ENCODE data around the gene KRTAP12-4. TPM values are rescaled to one million over a fixed set of nuclear protein-coding genes. Genes with fewer than 3 reads are reported as not detected.
A peak's percentile ranks its signal among the peaks of the same experiment; 100 is the strongest.

Gene KRTAP12-4
- total RNA-seq, 1 donor from 2014 or later: not detected

- Mint-ChIP-seq H3K27me3 (peaks cover 54% of the 10 kb centered on the region), H3K4me1 (ENCODE audit: unreplicated experiment) (no peaks in the 10 kb centered on the region), H3K4me3 (no peak overlapping the region), H3K36me3 (no peaks in the 10 kb centered on the region), H3K27ac (no peak overlapping the region), H3K9me3 (peaks cover 3% of the 10 kb centered on the region)
- TF ChIP-seq CTCF (conservative IDR thresholded peaks at IDR 0.05): no peak
- no peak for DNase-seq (ENCODE audit: extremely low spot score, unreplicated experiment)
These were observed 23.4 kb upstream of the KRTAP12-4 start for GRCh38 chr21:44677881-44678280.

- TF ChIP-seq CTCF (conservative IDR thresholded peaks at IDR 0.05): no peak
- Mint-ChIP-seq H3K27me3 (peaks cover 32% of the 10 kb centered on the region), H3K36me3 (no peaks in the 10 kb centered on the region), H3K4me1 (ENCODE audit: unreplicated experiment) (no peaks in the 10 kb centered on the region), H3K27ac (no peak overlapping the region), H3K9me3 (peaks cover 10% of the 10 kb centered on the region), H3K4me3 (no peak overlapping the region)
- DNase-seq (ENCODE audit: extremely low spot score, unreplicated experiment): no peak
These were observed 17.5 kb upstream of the KRTAP12-4 start for GRCh38 chr21:44671911-44672310.

- no peak for TF ChIP-seq CTCF (conservative IDR thresholded peaks at IDR 0.05)
- peaks cover 10% of the 10 kb centered on the region for H3K9me3 Mint-ChIP-seq
- H3K27ac Mint-ChIP-seq: no peak overlapping the region
- H3K4me1 Mint-ChIP-seq (ENCODE audit: unreplicated experiment): no peaks in the 10 kb centered on the region
- H3K36me3 Mint-ChIP-seq: no peaks in the 10 kb centered on the region
- peaks cover 24% of the 10 kb centered on the region for H3K27me3 Mint-ChIP-seq
- peak; percentile 48 for DNase-seq (ENCODE audit: extremely low spot score, unreplicated experiment)
- H3K4me3 Mint-ChIP-seq: no peak overlapping the region
These were observed 16.4 kb upstream of the KRTAP12-4 start for GRCh38 chr21:44670642-44671432.

- Mint-ChIP-seq H3K27me3 (peaks cover 4% of the 10 kb centered on the region), H3K27ac (no peak overlapping the region), H3K4me1 (ENCODE audit: unreplicated experiment) (no peaks in the 10 kb centered on the region), H3K36me3 (no peaks in the 10 kb centered on the region), H3K4me3 (no peak overlapping the region), H3K9me3 (peaks cover 4% of the 10 kb centered on the region)
- no peak for TF ChIP-seq CTCF (conservative IDR thresholded peaks at IDR 0.05)
- no peak for DNase-seq (ENCODE audit: extremely low spot score, unreplicated experiment)
These were observed 13.2 kb upstream of the KRTAP12-4 start for GRCh38 chr21:44667612-44668011.

- Mint-ChIP-seq H3K36me3 (no peaks in the 10 kb centered on the region), H3K4me3 (no peak within 1 kb of the TSS), H3K27ac (no peak within 1 kb of the TSS), H3K27me3 (peaks cover 4% of the 10 kb centered on the region), H3K9me3 (peaks cover 4% of the 10 kb centered on the region), H3K4me1 (ENCODE audit: unreplicated experiment) (no peaks in the 10 kb centered on the region)
- DNase-seq (ENCODE audit: extremely low spot score, unreplicated experiment): no peak
- no peak for TF ChIP-seq CTCF (conservative IDR thresholded peaks at IDR 0.05)
These were observed 12.2 kb upstream of the KRTAP12-4 start, which contains the start of gene KRTAP12-2 for GRCh38 chr21:44666401-44667320. Gene KRTAP12-2, minus strand, starts transcription at chr21:44666927. Its CDS starts 41 bp downstream, at chr21:44666886.
